GM19025 (cell line): ENCODE measurements around the gene RIPOR3.
A peak's percentile ranks its signal among the peaks of the same experiment; 100 is the strongest.

Experiments
- ATAC-seq: cut with Tn5 transposase; IDR thresholded peaks from one replicate; pipeline ENCODE4 v1.9.1; 2021; ENCODE audit warnings: mild to moderate bottlenecking, low read depth, moderate library complexity; ENCODE audit not compliant: unreplicated experiment

RIPOR3 gene, protein sequence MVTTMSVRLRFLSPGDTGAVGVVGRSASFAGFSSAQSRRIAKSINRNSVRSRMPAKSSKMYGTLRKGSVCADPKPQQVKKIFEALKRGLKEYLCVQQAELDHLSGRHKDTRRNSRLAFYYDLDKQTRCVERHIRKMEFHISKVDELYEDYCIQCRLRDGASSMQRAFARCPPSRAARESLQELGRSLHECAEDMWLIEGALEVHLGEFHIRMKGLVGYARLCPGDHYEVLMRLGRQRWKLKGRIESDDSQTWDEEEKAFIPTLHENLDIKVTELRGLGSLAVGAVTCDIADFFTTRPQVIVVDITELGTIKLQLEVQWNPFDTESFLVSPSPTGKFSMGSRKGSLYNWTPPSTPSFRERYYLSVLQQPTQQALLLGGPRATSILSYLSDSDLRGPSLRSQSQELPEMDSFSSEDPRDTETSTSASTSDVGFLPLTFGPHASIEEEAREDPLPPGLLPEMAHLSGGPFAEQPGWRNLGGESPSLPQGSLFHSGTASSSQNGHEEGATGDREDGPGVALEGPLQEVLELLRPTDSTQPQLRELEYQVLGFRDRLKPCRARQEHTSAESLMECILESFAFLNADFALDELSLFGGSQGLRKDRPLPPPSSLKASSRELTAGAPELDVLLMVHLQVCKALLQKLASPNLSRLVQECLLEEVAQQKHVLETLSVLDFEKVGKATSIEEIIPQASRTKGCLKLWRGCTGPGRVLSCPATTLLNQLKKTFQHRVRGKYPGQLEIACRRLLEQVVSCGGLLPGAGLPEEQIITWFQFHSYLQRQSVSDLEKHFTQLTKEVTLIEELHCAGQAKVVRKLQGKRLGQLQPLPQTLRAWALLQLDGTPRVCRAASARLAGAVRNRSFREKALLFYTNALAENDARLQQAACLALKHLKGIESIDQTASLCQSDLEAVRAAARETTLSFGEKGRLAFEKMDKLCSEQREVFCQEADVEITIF

DNA sequence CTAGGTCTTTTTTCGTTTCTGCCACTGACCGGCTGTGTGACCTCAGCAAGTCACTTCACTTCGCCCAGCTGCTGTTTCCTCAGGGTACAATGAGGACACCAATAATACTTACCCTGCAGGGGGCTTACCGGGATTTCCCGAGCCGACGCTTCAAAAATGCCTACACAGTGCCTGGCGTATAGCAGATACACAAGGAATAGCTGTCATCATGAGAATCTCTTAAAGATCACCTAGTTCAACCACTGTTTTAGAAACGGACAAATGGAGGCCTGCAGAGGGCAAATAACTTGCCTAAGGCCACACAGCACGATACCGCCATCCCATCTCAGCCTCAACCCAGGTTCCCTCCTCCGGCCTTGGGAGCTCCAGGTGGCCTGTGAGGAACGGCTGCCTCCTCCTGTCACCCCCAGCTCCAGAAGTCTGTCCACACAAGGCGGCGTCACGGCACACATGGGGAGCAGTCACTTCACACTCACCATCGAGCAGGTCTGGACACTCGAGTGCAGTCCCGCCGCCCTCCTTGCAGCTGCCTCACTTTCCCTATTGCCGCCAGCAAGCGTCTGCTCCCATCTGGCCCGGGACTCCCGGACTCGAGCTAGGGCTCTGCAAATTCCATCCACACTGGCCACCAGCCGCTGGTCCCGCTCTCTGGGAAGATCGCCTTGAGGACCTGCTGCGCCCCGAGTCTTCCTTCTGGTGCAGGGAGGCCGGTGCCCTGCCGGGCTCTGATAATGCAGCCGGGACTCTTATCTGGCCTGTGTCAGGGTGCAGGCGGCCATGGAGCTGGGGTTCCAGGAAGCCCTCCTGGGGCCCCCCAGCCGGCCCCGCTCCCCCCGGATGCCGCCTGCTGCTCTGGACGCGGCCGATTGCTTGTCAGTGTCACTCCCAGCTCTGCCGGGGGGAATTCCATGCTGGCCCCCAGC is at the start of gene RIPOR3:
Gene RIPOR3 (minus strand): TSS at position 893 of the 923 bp plus-strand sequence. CDS start 414 bp downstream, at position 479.
- ATAC-seq, result no peak

DNA sequence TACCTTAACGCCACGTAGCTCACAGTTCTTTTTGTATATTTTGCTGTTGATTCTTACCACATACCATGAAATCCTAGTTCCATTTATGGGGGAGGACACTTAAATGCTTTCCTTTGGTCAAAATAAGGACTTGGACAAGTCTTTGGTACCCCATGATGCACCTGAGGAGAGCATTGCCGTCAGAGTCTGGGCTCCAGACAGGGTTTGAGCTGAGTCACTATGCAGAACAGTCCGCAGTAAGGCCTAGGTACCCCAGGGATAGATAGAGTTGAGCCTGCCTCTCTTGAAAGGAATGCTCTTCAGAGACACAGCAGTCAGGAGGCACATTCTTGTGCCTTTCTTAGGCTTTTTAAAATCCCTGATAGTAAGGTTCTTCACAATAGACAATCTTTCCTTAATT is 46.0 kb upstream of the RIPOR3 start:
- ATAC-seq, result no peak

DNA sequence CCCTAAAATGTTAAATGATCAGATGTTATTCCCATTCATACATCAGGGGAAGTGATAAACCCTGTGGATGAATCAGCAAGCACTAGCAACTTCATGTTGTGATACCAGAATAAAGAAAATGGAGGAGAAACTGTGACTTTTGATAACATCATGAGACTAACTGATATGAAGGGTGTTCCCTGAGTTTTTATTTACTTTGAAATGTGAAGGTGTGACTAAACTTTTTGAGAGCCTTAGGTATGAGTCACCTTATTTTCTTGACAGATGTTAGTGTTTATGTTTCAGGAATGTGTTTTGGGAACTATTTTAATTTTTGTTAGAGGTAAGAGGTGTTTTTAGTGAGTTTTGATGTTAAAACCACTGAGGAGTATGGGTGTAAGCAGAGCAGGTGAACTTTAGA is 44.5 kb upstream of the RIPOR3 start:
- no peak for ATAC-seq

DNA sequence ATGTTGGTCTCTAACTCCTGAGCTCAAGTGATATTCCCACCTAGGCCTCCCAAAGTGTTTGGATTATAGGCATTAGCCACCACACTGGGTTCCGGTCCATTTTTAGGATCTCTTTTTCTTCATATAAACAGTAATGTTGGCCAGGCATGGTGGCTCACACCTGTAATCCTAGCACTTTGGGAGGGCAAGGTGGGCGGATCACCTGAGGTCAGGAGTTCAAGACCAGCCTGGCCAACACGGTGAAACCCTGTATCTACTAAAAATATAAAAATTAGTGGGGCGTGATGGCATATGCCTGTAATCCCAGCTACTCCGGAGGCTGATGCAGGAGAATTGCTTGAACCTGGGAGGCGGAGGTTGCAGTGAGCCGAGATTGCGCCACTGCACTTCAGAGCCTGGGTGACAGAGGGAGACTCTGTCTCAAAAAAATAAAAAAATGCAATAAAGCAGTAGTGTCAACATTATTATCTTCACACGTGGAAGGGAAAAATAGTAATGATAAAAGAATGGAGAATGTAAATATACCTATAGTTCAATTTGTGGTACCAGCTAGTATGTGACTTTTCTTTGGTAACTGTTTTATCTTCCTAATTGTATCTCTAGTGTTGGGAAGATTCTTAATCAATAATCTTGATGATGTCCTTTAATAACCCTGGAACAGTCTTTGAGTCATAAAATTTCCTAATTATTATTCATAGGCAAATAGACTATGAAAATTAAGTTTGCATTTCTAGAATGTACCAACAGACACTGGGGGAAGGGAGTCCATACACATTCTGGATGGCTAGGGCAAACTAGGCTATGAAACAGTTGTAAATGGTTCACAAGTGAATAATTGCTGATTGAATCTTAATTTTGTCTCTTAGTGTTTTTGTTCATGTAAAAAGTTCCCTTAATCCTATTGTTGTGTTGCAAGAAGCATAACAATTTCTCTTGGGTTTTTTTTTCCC is 43.7 kb upstream of the RIPOR3 start:
- no peak for ATAC-seq

DNA sequence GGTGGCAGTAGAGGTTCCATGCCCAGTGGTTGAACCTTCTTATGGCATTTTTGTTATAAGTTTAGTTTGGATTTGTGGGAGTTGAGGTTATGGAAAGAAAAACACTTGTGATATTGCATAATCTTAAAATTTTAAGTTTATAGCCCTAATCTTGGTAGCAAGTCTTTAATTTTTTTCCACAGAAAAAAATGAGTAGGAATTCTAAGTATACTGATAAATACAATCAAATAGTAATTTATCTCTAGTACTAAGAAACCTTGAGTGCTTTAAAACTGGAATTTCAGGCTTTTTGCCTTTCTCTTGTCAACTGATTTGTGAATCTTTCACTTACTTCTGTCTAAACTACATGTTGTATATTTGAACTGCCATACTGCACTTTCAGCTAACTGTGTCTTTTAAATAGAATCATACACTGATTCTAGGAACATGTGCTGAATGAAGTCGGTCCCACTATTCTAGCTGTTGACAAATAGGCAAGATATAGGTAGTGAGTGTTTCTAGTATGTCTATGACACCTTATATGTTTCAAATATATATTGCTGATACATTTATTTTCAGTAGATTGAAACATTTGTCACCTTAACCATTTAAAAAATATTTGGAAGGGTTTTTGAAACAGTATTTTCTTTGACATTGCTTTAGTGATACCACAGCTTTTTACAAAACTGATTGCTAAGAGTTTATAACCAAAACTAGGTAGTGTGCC is 42.5 kb upstream of the RIPOR3 start:
- ATAC-seq, result no peak

DNA sequence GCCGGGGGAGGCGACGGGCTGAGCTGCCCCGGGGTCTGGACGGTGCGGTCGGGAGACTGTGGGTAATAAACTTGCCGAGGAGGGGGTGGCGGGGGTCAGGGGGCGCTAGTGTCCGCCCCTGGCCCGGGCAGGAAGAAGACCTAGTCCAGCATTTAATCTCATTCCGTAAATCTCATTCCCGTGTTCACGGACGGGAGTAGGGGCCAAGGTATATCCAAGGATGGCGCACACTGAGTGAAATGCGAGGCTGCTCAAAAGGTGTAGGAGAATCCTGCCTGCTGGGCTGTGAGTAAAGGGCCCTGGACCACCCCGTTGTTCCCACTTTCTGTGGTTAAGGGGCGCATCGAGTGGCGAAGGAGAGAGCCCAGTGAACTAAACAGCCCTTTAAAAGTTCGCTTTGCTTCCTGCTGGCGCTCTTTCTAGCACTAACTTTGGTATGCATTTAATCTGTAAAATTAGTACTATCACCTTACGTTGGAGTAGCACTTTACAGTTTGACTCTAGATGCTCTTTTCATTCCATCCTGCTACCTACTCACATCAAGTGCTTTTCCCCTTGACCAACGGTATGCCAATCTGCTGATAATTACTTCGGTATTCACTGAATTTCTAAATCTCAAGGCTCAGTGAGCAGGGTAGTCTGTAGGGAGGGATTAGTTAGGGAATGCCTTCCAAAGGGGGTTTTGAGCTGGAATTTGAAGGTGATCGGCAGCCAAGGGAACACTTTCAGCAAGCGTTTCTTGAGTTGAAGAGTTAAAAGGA is 40.8 kb upstream of the RIPOR3 start:
- no peak for ATAC-seq

DNA sequence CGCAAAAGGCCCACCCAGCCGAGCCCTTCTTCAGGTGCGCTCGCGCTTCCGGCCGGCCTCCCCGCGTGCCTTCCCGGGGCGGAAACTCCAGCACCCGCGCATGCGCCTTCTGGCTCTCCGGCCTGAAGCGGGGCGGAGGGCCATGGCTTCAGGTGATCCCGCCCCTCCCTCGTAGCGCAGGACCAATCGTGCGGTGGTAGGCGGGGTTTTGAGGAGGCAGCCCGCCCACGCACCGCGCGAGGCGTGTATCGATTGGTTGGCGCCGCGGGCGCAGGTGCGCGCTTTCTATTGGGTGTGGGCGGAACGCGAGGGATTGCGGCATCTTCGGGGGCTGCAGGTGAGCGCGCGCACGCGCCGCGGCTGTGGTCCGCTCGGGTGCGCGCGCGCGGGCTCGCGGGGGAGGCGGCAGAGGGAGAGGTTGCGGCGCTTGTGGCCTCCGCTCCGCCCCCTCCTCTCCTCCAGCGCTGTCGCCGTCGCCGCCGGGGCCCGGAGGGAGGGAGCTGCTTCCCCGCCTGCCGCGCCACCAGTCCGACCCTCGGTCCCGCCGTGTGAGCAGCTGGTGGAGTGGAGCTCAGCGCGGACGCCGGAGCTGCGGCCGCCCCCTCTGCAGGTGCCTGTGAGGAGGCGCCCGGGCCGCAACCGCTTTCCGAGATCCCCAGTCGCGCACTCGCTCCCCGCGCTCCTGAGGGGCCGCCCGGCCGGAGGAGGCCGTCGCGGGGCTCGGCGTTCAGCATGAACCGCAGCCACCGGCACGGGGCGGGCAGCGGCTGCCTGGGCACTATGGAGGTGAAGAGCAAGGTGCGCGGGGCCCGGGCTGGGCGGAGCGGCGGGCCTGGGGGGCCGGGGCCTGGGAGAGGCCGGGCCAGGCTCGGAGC is 40.0 kb upstream of the RIPOR3 start, which contains the start of gene PARD6B:
Gene PARD6B (plus strand): TSS at position 526 of the 875 bp plus-strand sequence. CDS start 207 bp downstream, at position 733.
- peak; percentile 91 for ATAC-seq

DNA sequence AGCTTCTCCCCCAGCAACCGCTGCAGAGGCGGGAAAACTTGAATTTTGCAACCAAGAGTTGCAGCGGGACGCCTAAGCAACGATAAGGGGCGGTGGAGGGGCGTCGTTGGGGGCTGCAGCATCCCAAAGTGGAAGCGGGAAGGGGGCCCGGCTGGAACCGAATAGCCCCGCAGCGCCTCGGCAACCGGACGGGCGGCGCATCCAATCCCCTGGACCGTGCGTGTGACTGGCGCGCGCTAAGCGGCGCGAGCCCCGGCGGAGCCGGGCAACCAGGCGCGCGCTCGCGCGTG is 39.4 kb upstream of the RIPOR3 start:
- ATAC-seq, result no peak

DNA sequence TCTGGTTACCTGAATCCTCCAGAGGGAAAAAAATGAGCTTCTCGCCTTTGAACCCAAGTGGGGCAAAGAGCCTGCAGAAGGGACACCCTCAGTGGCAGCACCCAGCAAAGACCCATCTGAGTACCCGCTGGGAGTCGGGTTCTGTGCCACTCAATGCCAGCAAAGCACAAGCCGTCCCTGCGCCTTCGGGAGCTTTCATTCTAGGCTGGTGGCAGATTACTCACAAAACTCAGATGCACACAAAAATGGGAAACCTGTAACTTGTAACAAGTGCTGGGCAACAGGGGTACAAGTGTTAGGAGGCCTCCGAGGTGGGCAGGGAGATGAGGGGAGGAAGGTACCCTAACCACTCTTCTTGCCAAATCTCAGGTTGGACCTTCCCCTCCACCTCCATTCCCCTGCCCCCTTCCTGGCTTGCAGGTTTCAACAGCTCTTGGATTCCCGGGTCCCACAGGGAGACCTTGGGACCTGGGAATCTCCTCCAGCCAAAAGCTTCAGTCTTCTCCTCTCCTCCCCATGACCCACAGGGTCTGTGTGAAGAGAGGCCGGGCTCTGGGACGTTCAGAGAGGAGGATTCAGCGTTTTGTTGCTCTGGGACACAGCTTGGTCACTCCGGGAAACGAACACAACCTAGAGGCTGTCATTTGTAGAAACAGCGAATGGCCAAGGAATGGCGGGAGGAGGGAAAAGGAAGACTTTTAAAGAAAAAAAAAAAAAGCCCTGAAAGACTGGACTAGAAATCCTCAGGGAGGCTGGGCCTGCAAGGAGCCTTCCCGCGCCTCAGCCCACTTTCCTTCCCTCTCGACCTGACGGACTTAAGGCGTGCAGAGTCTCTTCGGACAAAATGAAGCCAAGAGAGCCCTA is 38.8 kb upstream of the RIPOR3 start:
- ATAC-seq, result no peak

DNA sequence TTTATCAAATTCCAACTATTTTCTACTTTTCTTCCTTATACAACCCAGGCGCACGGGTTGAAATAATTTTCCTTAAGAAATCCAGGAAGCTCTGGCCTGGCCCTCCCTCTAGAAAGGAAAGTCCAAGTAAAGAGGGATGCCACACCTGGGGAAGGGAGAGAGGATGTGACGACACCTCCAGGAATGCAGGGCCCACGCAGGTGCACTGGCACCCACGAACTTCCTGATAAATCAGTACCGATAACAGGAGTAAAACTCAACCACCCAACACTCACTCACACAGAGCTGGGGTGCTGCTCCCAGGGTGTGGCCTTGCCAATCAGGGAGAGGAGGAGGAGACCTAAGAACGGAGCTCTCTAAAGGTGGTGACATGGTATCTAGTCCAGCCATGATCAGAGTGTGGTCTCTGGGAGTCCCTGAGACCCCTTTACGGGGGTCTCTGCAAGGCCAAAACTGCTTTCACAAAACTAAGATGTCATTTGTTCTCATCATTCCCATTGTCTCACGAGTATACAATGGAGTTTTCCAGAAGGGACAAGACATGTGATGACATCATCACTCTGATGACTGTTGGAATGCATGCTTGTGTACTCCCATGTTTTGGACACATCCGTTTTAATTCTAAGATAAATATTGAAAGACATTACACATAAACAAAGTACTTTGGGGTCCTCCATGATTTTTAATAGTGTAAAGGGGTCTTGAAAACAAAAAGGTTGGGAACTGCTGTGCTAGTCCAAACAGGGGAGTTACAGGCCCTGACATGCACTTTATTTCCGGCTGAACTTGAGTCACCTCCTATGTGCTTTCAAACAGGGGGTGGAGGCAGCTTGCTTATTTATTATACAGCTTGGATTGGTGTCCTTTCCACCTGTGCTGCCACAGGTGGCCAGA is 37.9 kb upstream of the RIPOR3 start:
- ATAC-seq, result no peak

DNA sequence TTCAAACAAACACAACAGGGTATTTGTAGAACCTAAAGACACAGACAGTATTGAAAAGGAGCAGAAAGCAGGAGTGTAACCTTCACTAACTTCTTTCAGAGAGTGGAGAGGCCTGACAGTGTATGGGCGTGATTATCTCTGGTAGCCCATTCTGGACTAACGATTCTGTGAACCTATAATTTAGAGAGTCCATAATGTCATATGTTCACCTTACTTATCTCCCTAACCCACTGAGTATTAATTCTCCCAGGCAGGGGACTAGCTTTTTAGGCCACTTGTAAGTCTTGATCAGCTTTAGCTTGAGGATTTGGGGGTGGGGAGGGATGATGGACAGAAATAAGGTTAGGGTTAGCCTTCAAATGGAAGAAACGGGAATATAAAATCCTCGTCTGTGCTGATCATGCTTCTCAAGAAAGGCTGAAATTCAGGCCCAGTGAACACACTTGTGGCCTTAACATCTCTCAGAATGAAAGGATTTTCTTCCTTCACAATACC is 37.2 kb upstream of the RIPOR3 start:
- no peak for ATAC-seq

DNA sequence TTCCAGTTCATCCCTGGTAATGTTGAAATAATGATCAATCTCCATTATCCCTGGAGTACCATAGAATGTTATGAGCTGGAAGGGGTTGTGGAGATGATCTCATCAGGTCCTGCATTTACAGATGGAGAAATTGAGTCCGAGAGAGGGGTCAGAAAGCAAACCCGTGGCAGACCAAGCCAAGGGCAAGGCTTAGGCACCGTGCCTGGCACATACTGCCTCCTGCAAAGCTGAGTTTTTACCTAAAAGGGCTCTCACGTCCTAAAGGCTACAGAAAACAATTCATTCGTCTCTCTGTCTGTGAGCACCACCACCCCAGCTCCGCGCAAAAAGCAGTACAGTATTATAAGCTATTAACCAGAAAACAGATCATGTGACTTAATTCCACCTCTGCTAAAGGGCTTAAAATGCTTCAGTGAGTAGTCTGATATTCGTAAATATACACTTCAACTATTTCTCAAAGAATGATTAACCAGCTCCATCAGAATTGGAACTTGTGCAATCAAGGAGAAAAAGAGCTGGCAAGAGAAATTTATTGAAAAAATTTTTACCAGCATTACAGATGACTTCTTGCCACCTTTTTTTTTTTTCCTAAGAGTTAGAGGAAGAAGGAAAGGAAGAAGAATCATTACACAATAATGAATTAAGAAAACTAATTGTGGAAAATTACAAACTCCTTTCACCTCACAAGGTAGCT is 36.6 kb upstream of the RIPOR3 start:
- ATAC-seq, result no peak

DNA sequence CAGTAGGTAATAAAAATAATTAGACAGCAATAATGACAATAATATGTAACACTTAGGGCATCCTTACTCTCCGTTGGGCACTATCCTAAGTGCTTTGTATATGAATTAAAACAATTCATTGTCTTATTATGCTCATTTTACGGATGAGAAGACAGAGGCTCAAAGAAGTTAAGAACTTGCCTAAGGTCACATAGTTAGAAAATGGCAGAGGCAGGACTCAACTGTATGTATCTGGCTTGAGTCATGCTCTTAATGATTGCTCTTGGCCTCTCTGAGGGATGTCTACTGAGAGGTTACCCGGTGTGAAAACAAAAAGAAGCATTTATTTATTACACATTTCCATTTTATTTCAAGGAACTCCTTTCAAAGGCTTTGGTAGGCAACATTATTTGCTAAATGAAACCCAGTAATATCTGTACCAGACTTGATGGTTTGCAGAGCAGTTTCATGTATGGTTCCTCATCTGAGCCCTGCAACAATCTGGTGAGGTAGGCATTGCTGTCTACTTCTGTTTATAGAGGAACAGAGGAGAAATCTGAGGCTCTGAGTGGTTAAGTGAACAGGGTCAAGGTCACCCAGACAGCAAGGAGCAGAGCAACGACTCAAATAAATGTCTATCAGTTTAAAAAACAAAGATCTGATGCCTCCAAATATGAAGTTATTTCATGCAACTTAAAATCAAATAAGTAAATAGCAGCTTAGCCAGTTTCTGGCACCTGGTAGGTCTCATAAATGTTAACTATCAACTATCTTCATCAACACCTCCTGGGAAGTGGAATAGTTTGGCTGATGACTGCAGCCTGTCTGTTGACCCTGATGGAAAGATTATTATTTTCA is 35.8 kb upstream of the RIPOR3 start:
- ATAC-seq, result no peak

DNA sequence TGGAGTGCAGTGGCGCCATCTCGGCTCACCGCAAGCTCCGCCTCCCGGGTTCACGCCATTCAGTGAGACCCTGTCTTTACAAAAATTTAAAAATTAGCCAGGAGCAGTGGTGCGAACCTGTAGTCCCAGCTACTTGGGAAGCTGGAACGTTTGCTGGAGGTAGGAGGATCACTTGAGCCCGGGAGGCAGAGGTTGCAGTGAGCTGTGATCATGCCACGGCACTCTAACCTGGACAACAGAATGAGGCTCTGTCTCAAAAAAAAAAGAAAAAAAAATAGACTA is 34.3 kb upstream of the RIPOR3 start:
- no peak for ATAC-seq
